Loucy (cell line): ENCODE data around the gene CLCNKA.

ENCODE experiments used
- H2AFZ ChIP-seq: fragments of 200-600 bp; sonication (generic); 2 replicates; pipeline ENCODE4 v1.6.0; 2016; ENCODE audit warnings: antibody characterized with exemption, mild to moderate bottlenecking, low read length, moderate library complexity
- H3F3A ChIP-seq: fragments of 200-600 bp; 2 replicates; pipeline ENCODE4 v1.6.0; 2016; ENCODE audit warnings: antibody characterized with exemption, low read depth, mild to moderate bottlenecking
- H3K27me3 ChIP-seq: fragments of 200-600 bp; sonication (generic); 2 replicates; pipeline ENCODE4 v1.6.1; 2014; ENCODE audit warnings: low read length, mild to moderate bottlenecking; ENCODE audit not compliant: insufficient read depth, poor library complexity, severe bottlenecking
- H3K36me3 ChIP-seq: fragments of 200-600 bp; sonication (generic); 2 replicates; pipeline ENCODE4 v1.6.1; 2016; ENCODE audit warnings: low read length; ENCODE audit not compliant: insufficient read depth
- H3K4me1 ChIP-seq: fragments of 200-600 bp; sonication (generic); 2 replicates; pipeline ENCODE4 v1.5.1; 2014; ENCODE audit warnings: low read length, mild to moderate bottlenecking; ENCODE audit not compliant: insufficient read depth, poor library complexity, severe bottlenecking
- H3K4me2 ChIP-seq: fragments of 200-600 bp; sonication (generic); 2 replicates; pipeline ENCODE4 v1.6.0; 2014; ENCODE audit warnings: antibody characterized with exemption, low read length, low read depth, mild to moderate bottlenecking; ENCODE audit not compliant: poor library complexity, severe bottlenecking
- H3K4me3 ChIP-seq: fragments of 200-600 bp; sonication (generic); 2 replicates; pipeline ENCODE4 v1.5.1; 2014; ENCODE audit warnings: low read length, mild to moderate bottlenecking, mixed read lengths; ENCODE audit not compliant: poor library complexity, severe bottlenecking
- H3K79me2 ChIP-seq: fragments of 200-600 bp; sonication (generic); 2 replicates; pipeline ENCODE4 v1.6.1; 2014; ENCODE audit warnings: low read length; ENCODE audit not compliant: insufficient read depth
- H3K9ac ChIP-seq: fragments of 200-600 bp; sonication (generic); 2 replicates; pipeline ENCODE4 v1.6.0; 2014; ENCODE audit warnings: mild to moderate bottlenecking, low read depth, low read length, moderate library complexity; ENCODE audit not compliant: poor library complexity, severe bottlenecking
- H3K9me2 ChIP-seq: fragments of 200-600 bp; sonication (generic); replicated peaks from 2 replicates; pipeline ENCODE4 v1.6.1; 2016; ENCODE audit warnings: low read depth, low read length, mixed read lengths
- H3K9me3 ChIP-seq: fragments of 200-600 bp; sonication (generic); 2 replicates; pipeline ENCODE4 v1.6.1; 2014; ENCODE audit warnings: mild to moderate bottlenecking, antibody characterized with exemption, low read length, low read depth; ENCODE audit not compliant: insufficient read depth
- H4K20me1 ChIP-seq: fragments of 200-600 bp; sonication (generic); 2 replicates; pipeline ENCODE4 v1.6.0; 2014; ENCODE audit warnings: antibody characterized with exemption, low read length, mild to moderate bottlenecking; ENCODE audit not compliant: insufficient read depth, poor library complexity, severe bottlenecking
- EZH2phosphoT487 ChIP-seq: fragments of 200-600 bp; IDR thresholded peaks from 2 replicates; pipeline ENCODE4 v1.6.1; 2018; ENCODE audit warnings: antibody characterized with exemption, mild to moderate bottlenecking, moderate library complexity, borderline replicate concordance
- TF ChIP-seq, protein P1 (sequence below): fragments of 200-600 bp; sonication (generic); conservative IDR thresholded peaks from 2 replicates; pipeline ENCODE4 v1.5.1; 2014; ENCODE audit warnings: mild to moderate bottlenecking, antibody characterized with exemption, low read length

CLCNKA gene

GRCh38 chr1:16073490-16074119 lies 51.8 kb downstream of the CLCNKA start, which contains the start of gene FAM131C:
FAM131C (minus strand) TSS chr1:16073651; CDS start chr1:16073442, 209 bp downstream.
- no peak within 1 kb of the TSS for H3K4me3 ChIP-seq
- no peak within 1 kb of the TSS for H2AFZ ChIP-seq
- no peaks in the 10 kb centered on the region for H3K27me3 ChIP-seq

DNA sequence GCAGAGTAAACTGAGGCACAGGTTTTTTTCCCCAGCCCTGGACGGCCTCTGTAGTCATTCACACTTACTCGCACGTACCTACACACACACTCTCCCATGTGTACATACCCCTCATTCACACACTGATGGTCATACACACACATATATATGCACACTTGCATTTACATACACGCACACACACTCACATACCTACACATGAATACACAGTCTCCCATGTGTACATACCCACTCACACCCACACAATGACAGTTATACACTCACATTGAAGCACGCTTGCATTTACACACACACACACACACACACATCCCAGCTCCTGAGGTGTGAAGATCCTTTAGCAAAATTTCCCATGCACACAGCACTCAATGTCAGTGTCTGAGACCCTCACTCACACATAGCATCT lies 52.4 kb downstream of the CLCNKA start:
- Histone ChIP-seq H3F3A (no peaks in the 10 kb centered on the region), H3K79me2 (no peaks in the 10 kb centered on the region), H2AFZ (no peak overlapping the region), H3K4me1 (peaks cover 7% of the 10 kb centered on the region), H3K36me3 (no peaks in the 10 kb centered on the region), H3K9me2 (no peaks in the 10 kb centered on the region), H3K4me2 (no peak overlapping the region), H3K9me3 (no peaks in the 10 kb centered on the region), H3K27me3 (no peaks in the 10 kb centered on the region), H3K9ac (no peak overlapping the region), H4K20me1 (no peaks in the 10 kb centered on the region), H3K4me3 (no peak overlapping the region)
- TF ChIP-seq EZH2phosphoT487, result no peak
- TF ChIP-seq, protein P1, sequence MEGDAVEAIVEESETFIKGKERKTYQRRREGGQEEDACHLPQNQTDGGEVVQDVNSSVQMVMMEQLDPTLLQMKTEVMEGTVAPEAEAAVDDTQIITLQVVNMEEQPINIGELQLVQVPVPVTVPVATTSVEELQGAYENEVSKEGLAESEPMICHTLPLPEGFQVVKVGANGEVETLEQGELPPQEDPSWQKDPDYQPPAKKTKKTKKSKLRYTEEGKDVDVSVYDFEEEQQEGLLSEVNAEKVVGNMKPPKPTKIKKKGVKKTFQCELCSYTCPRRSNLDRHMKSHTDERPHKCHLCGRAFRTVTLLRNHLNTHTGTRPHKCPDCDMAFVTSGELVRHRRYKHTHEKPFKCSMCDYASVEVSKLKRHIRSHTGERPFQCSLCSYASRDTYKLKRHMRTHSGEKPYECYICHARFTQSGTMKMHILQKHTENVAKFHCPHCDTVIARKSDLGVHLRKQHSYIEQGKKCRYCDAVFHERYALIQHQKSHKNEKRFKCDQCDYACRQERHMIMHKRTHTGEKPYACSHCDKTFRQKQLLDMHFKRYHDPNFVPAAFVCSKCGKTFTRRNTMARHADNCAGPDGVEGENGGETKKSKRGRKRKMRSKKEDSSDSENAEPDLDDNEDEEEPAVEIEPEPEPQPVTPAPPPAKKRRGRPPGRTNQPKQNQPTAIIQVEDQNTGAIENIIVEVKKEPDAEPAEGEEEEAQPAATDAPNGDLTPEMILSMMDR, result no peak

More at GRCh38 chr1:16073490-16074119, 51.8 kb downstream of the CLCNKA start, which contains the start of gene FAM131C:
- Histone ChIP-seq H3K36me3 (no peaks in the 10 kb centered on the region), H3K9me3 (no peaks in the 10 kb centered on the region), H4K20me1 (no peaks in the 10 kb centered on the region), H3F3A (no peaks in the 10 kb centered on the region), H3K4me2 (no peak within 1 kb of the TSS), H3K9me2 (no peaks in the 10 kb centered on the region), H3K4me1 (peaks cover 4% of the 10 kb centered on the region), H3K9ac (no peak within 1 kb of the TSS), H3K79me2 (no peaks in the 10 kb centered on the region)
- TF ChIP-seq EZH2phosphoT487, result no peak
- TF ChIP-seq, protein P1, result no peak

DNA sequence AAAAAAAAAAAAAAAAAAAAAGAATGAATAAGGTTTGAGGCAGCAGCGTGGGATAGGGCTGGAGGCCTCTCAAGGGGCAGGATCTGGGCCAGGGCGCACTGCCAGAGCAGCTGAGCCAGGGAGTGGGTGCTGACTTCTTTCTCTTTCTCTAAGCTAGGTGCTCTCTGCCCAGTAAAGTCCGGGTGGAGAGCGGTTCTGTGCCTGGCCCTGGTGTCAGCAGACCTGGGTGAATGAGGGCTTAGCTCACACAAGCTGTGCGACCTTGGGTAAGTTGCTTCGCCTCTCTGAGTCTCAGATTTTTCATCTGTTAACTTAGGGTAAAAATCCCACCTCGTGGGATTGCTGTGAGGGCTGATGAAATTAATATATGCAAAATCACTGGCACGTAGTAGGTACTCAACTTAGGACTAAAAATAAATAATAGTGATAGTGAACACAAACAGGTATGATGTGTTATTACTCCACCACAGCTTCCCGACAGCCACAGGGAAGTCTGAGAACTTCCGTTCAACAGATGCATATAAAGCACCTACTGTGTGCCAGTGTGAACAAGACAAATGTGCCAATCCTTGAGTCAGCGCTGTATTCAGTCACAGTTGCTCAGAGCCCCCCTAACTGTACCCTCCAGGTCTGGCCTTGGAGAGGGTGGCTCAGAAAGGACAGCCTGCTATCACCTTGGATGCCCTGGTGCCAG lies 53.6 kb downstream of the CLCNKA start:
- Histone ChIP-seq H3K4me1 (peaks cover 5% of the 10 kb centered on the region), H3K79me2 (no peaks in the 10 kb centered on the region), H3K4me2 (no peak overlapping the region), H3K36me3 (no peaks in the 10 kb centered on the region), H2AFZ (no peak overlapping the region), H4K20me1 (no peaks in the 10 kb centered on the region), H3K9me2 (no peaks in the 10 kb centered on the region), H3K9ac (no peak overlapping the region), H3K9me3 (no peaks in the 10 kb centered on the region), H3K4me3 (no peak overlapping the region), H3K27me3 (no peaks in the 10 kb centered on the region), H3F3A (no peaks in the 10 kb centered on the region)
- no peak for TF ChIP-seq EZH2phosphoT487
